GM12878 (cell line): ENCODE results near the gene ZNF574. TPM values are rescaled to one million over a fixed set of nuclear protein-coding genes. Genes with fewer than 3 reads are reported as not detected.

Source experiments
- BACH1 ChIP-seq: fragments of 450-650 bp; IDR thresholded peaks from 2 replicates; pipeline ENCODE4 v1.6.1; 2017; ENCODE audit warnings: mild to moderate bottlenecking, borderline replicate concordance
- BCL3 ChIP-seq: IDR thresholded peaks from 2 replicates; pipeline ENCODE4 v1.6.1; 2011; ENCODE audit warnings: borderline replicate concordance, low read depth, mild to moderate bottlenecking, moderate library complexity, low read length; ENCODE audit not compliant: insufficient read depth, poor library complexity, severe bottlenecking
- BCLAF1 ChIP-seq: fragments of 450-650 bp; IDR thresholded peaks from 2 replicates; pipeline ENCODE4 v1.6.1; 2017; ENCODE audit warnings: antibody characterized with exemption, mild to moderate bottlenecking, moderate library complexity
- BHLHE40 ChIP-seq, 2 experiments: fragments of 450-650 bp in 1 of 2; IDR thresholded peaks; 2 replicates each; pipeline ENCODE4 v1.6.1; 2011 to 2017; ENCODE audit warnings: low read depth in 2 of 2, borderline replicate concordance in 1 of 2, improper control_type of control experiment in 1 of 2, low read length in 1 of 2, mild to moderate bottlenecking in 1 of 2
- DPF2 ChIP-seq: fragments of 450-650 bp; IDR thresholded peaks from 2 replicates; pipeline ENCODE4 v1.6.1; 2017; ENCODE audit warnings: mild to moderate bottlenecking
- EGR1 ChIP-seq, 2 experiments: IDR thresholded peaks; 1 replicate in 1 of 2; 2 replicates in 1 of 2; pipeline ENCODE4 v1.6.1; 2011 to 2012; ENCODE audit warnings: low read depth in 2 of 2, low read length in 2 of 2, borderline replicate concordance in 1 of 2, mild to moderate bottlenecking in 1 of 2, moderate library complexity in 1 of 2
- NR2F1 ChIP-seq: fragments of 450-650 bp; conservative IDR thresholded peaks from 2 replicates; pipeline ENCODE4 v1.6.1; 2017; ENCODE audit warnings: mild to moderate bottlenecking
- PAX8 ChIP-seq: fragments of 450-650 bp; IDR thresholded peaks from 2 replicates; pipeline ENCODE4 v1.6.1; 2017; ENCODE audit warnings: mild to moderate bottlenecking, moderate library complexity
- PRDM15 ChIP-seq: fragments of 450-650 bp; formaldehyde crosslinking; IDR thresholded peaks from 2 replicates; pipeline ENCODE4 v1.4.0; 2020; ENCODE audit warnings: mild to moderate bottlenecking, moderate library complexity
- SIX5 ChIP-seq: IDR thresholded peaks from 2 replicates; pipeline ENCODE4 v1.6.1; 2011; ENCODE audit warnings: mild to moderate bottlenecking, low read depth, low read length, moderate library complexity; ENCODE audit not compliant: severe bottlenecking
- SMAD5 ChIP-seq: IDR thresholded peaks from 2 replicates; pipeline ENCODE4 v1.6.1; 2016; ENCODE audit warnings: antibody characterized with exemption, low read depth
- STAT3 ChIP-seq: IDR thresholded peaks from 2 replicates; pipeline ENCODE4 v1.6.1; 2011; ENCODE audit warnings: low read depth, low read length, improper control_type of control experiment
- TARDBP ChIP-seq: IDR thresholded peaks from 2 replicates; pipeline ENCODE4 v1.6.1; 2016; ENCODE audit warnings: borderline replicate concordance
- TBL1XR1 ChIP-seq: IDR thresholded peaks from 2 replicates; pipeline ENCODE4 v1.6.1; 2012; ENCODE audit warnings: low read depth, low read length, improper control_type of control experiment
- TCF3 ChIP-seq: IDR thresholded peaks from 2 replicates; pipeline ENCODE4 v1.6.1; 2012; ENCODE audit warnings: low read depth, mild to moderate bottlenecking, low read length, borderline replicate concordance; ENCODE audit not compliant: insufficient read depth
- USF1 ChIP-seq: IDR thresholded peaks from 2 replicates; pipeline ENCODE4 v1.6.1; 2011; ENCODE audit warnings: borderline replicate concordance, low read depth, mild to moderate bottlenecking, moderate library complexity, mixed read lengths, low read length; ENCODE audit not compliant: insufficient read depth; ENCODE audit errors: extremely low read length
- ZNF384 ChIP-seq: IDR thresholded peaks from 2 replicates; pipeline ENCODE4 v1.6.1; 2012; ENCODE audit warnings: low read depth, mild to moderate bottlenecking, low read length, improper control_type of control experiment, borderline replicate concordance
- polyA plus RNA-seq, 11 experiments: library from polyadenylated mRNA; depleted of rRNA in 4 of 11; unstranded in 6 of 11; stranded (reverse) in 5 of 11; fragments of >200 nt; fragmentation: Nextera tagmentation in 4 of 11; fragmentation: Illumina TruSeq in 1 of 11; extraction: Ambion mirVana in 4 of 11; extraction: Trizol in 1 of 11; gene quantifications; 1 replicate in 1 of 11; 2 replicates in 10 of 11; pipeline versions ENCODE4 v1.2.1 to v1.2.3, GENCODE V29; 2011 to 2016; ENCODE audit warnings: inconsistent platforms in 2 of 11, missing spikeins in 2 of 11, low read depth in 1 of 11
- total RNA-seq, 4 experiments: library from RNA; depleted of rRNA in 3 of 4; stranded (reverse); fragments of >200 nt in 3 of 4; fragmentation: Illumina TruSeq in 1 of 4; extraction: Trizol in 1 of 4; gene quantifications; 2 replicates each; pipeline versions ENCODE4 v1.2.1 to v1.2.3, GENCODE V29; 2013 to 2021

ZNF574 gene
- total and polyA plus RNA-seq, 10 of the 15 experiments (the other 5 are each of a cell fraction or from before 2014, with no cell fraction given), result 0.32 to 25.6 (median 11.4) TPM

GRCh38 chr19:42122691-42123607 is 47.0 kb downstream of the ZNF574 start (continued):
- no peak for TF ChIP-seq PRDM15 (CRISPR knock-in tag)
- no peak for TF ChIP-seq TCF3
- TF ChIP-seq SIX5, result no peak
- no peak for TF ChIP-seq NR2F1
- no peak for TF ChIP-seq EGR1 (IDR thresholded peaks at IDR 0.05; ENCODE audit: borderline replicate concordance in 1 of 2, low read depth in 2 of 2, low read length in 2 of 2)
- no peak for TF ChIP-seq PAX8
- no peak for TF ChIP-seq TARDBP
- TF ChIP-seq USF1, result no peak
- no peak; the same call in none of the 2 replicates for TF ChIP-seq DPF2
- no peak for TF ChIP-seq TBL1XR1
- no peak for TF ChIP-seq SMAD5
- TF ChIP-seq STAT3, result no peak
- TF ChIP-seq BACH1, result peak; percentile 38; the same call in 1 of the 2 replicates
- TF ChIP-seq BCLAF1, result no peak
- TF ChIP-seq BCL3, result no peak
- TF ChIP-seq BHLHE40 (IDR thresholded peaks at IDR 0.05; ENCODE audit: borderline replicate concordance in 1 of 2, low read depth in 2 of 2, low read length in 1 of 2), result peak in 1 of 2 experiments; percentile 24; a peak in 1 of 4 replicates
- no peak for TF ChIP-seq ZNF384
